HEK293 (cell line): ENCODE measurements around the gene NEURL1.
A peak's percentile ranks its signal among the peaks of the same experiment; 100 is the strongest.

Experiments used
- CTCF ChIA-PET: fragments of 350-600 bp; formaldehyde crosslinking; extraction: SDS; loops from one replicate; lab custom pipeline; 2021; ENCODE audit warnings: antibody characterized with exemption; lab: Yijun Ruan, JAX
- POLR2A ChIA-PET: fragments of 300-600 bp; formaldehyde crosslinking; extraction: SDS; loops from one replicate; lab custom pipeline; 2020; ENCODE audit warnings: antibody characterized with exemption, inconsistent platforms; lab: Yijun Ruan, JAX
- H3K27ac ChIP-seq: fragments of 200-500 bp; sonication (Bioruptor generic); 2 replicates; pipeline ENCODE4 v1.5.1; 2014; ENCODE audit warnings: low read depth, low read length, control low read depth, inconsistent platforms; ENCODE audit errors: extremely low read depth
- H3K36me3 ChIP-seq, 2 experiments: fragments of 200-500 bp in 1 of 2; sonication (Bioruptor generic) in 1 of 2; 1 replicate in 1 of 2; 2 replicates in 1 of 2; pipeline ENCODE4 v1.5.1; 2014 to 2017; ENCODE audit warnings: inconsistent platforms in 2 of 2, low read length in 2 of 2; ENCODE audit not compliant: control insufficient read depth in 2 of 2, insufficient read depth in 1 of 2
- H3K4me1 ChIP-seq: fragments of 200-500 bp; sonication (Bioruptor generic); 2 replicates; pipeline ENCODE4 v1.5.1; 2014; ENCODE audit warnings: mild to moderate bottlenecking, low read length, inconsistent platforms; ENCODE audit not compliant: control insufficient read depth, insufficient read depth
- H3K4me3 ChIP-seq: 2 replicates; pipeline ENCODE4 v1.5.1; 2011; ENCODE audit warnings: low read depth, mild to moderate bottlenecking, control low read depth, low read length, moderate library complexity
- H3K9me3 ChIP-seq: fragments of 200-500 bp; sonication (Bioruptor generic); 2 replicates; pipeline ENCODE4 v1.5.1; 2014; ENCODE audit warnings: low read depth, low read length, inconsistent platforms; ENCODE audit not compliant: control insufficient read depth, insufficient read depth
- HOXA7 ChIP-seq: sonication (generic); formaldehyde crosslinking; IDR thresholded peaks from 2 replicates; pipeline ENCODE4 v1.8.1; 2022; ENCODE audit warnings: missing genetic modification reagents, borderline replicate concordance
- PRDM1 ChIP-seq: fragments of 450-650 bp; formaldehyde crosslinking; IDR thresholded peaks from 2 replicates; pipeline ENCODE4; 2016; ENCODE audit warnings: missing biosample characterization, missing genetic modification characterization
- SCRT1 ChIP-seq: fragments of 450-650 bp; formaldehyde crosslinking; IDR thresholded peaks from 2 replicates; pipeline ENCODE4 v1.5.1; 2016; ENCODE audit warnings: missing biosample characterization, missing genetic modification characterization, borderline replicate concordance
- SETDB1 ChIP-seq: IDR thresholded peaks from one replicate; pipeline ENCODE4 v1.6.1; 2017; ENCODE audit warnings: mild to moderate bottlenecking, low read length, moderate library complexity, mixed read lengths; ENCODE audit not compliant: insufficient read length
- YY2 ChIP-seq: fragments of 450-650 bp; formaldehyde crosslinking; IDR thresholded peaks from 2 replicates; pipeline ENCODE4 v1.5.1; 2016; ENCODE audit warnings: missing biosample characterization, missing genetic modification characterization
- ZEB2 ChIP-seq: fragments of 450-650 bp; formaldehyde crosslinking; IDR thresholded peaks from 2 replicates; pipeline ENCODE4 v1.5.1; 2016; ENCODE audit warnings: missing biosample characterization, missing genetic modification characterization
- ZNF121 ChIP-seq: fragments of 450-650 bp; formaldehyde crosslinking; IDR thresholded peaks from 2 replicates; pipeline ENCODE4 v1.5.1; 2016; ENCODE audit warnings: missing biosample characterization, missing genetic modification characterization
- ZNF146 ChIP-seq: fragments of 450-650 bp; formaldehyde crosslinking; IDR thresholded peaks from 2 replicates; pipeline ENCODE4 v1.5.1; 2016; ENCODE audit warnings: missing biosample characterization, missing genetic modification characterization
- ZNF155 ChIP-seq: fragments of 450-650 bp; formaldehyde crosslinking; IDR thresholded peaks from 2 replicates; pipeline ENCODE4 v1.5.1; 2016; ENCODE audit warnings: missing biosample characterization, missing genetic modification characterization
- ZNF221 ChIP-seq: fragments of 450-650 bp; formaldehyde crosslinking; IDR thresholded peaks from 2 replicates; pipeline ENCODE4 v1.5.1; 2017; ENCODE audit warnings: missing biosample characterization, missing genetic modification characterization, borderline replicate concordance
- ZNF274 ChIP-seq, 2 experiments: fragments of 200-500 bp in 1 of 2; fragments of 450-650 bp in 1 of 2; sonication (Bioruptor generic) in 1 of 2; formaldehyde crosslinking in 1 of 2; IDR thresholded peaks; 2 replicates each; pipeline versions ENCODE4 v1.5.1 to v1.6.1; 2014 to 2016; ENCODE audit warnings: borderline replicate concordance in 1 of 2, inconsistent platforms in 1 of 2, low read length in 1 of 2, missing biosample characterization in 1 of 2, missing genetic modification characterization in 1 of 2
- ZNF292 ChIP-seq: fragments of 450-650 bp; formaldehyde crosslinking; IDR thresholded peaks from 2 replicates; pipeline ENCODE4 v1.5.1; 2016; ENCODE audit warnings: low read depth, missing biosample characterization, missing genetic modification characterization, borderline replicate concordance
- ZNF37A ChIP-seq: fragments of 450-650 bp; IDR thresholded peaks from 2 replicates; pipeline ENCODE4 v1.5.1; 2018; ENCODE audit warnings: missing biosample characterization, missing genetic modification characterization
- ZNF521 ChIP-seq: fragments of 450-650 bp; formaldehyde crosslinking; IDR thresholded peaks from 2 replicates; pipeline ENCODE4 v1.5.1; 2017; ENCODE audit warnings: missing biosample characterization, mild to moderate bottlenecking, missing genetic modification characterization
- ZNF548 ChIP-seq: fragments of 450-650 bp; formaldehyde crosslinking; IDR thresholded peaks from 2 replicates; pipeline ENCODE4 v1.5.1; 2016; ENCODE audit warnings: missing biosample characterization, missing genetic modification characterization
- ZNF560 ChIP-seq: fragments of 450-650 bp; formaldehyde crosslinking; IDR thresholded peaks from 2 replicates; pipeline ENCODE4 v1.5.1; 2017; ENCODE audit warnings: missing biosample characterization, missing genetic modification characterization, borderline replicate concordance
- ZNF596 ChIP-seq: fragments of 450-650 bp; IDR thresholded peaks from 2 replicates; pipeline ENCODE4 v1.5.0; 2018; ENCODE audit warnings: missing biosample characterization, mild to moderate bottlenecking, missing genetic modification characterization, moderate library complexity
- ZNF600 ChIP-seq: fragments of 450-650 bp; formaldehyde crosslinking; IDR thresholded peaks from 2 replicates; pipeline ENCODE4 v1.5.1; 2016; ENCODE audit warnings: missing biosample characterization, missing genetic modification characterization
- ZNF76 ChIP-seq: fragments of 450-650 bp; formaldehyde crosslinking; IDR thresholded peaks from 2 replicates; pipeline ENCODE4; 2016; ENCODE audit warnings: low read depth, missing biosample characterization, missing genetic modification characterization, borderline replicate concordance
- ZNF768 ChIP-seq: fragments of 450-650 bp; formaldehyde crosslinking; IDR thresholded peaks from 2 replicates; pipeline ENCODE4 v1.5.1; 2018; ENCODE audit warnings: missing biosample characterization, mild to moderate bottlenecking, missing genetic modification characterization
- ZNF843 ChIP-seq: fragments of 450-650 bp; formaldehyde crosslinking; IDR thresholded peaks from 2 replicates; pipeline ENCODE4 v1.5.1; 2016; ENCODE audit warnings: missing biosample characterization, missing genetic modification characterization
- ZXDB ChIP-seq: fragments of 450-650 bp; formaldehyde crosslinking; IDR thresholded peaks from 2 replicates; pipeline ENCODE4 v1.5.1; 2016; ENCODE audit warnings: missing biosample characterization, missing genetic modification characterization
- TF ChIP-seq, protein P1 (sequence below): fragments of 450-650 bp; formaldehyde crosslinking; IDR thresholded peaks from 2 replicates; pipeline ENCODE4 v1.5.1; 2016; ENCODE audit warnings: missing biosample characterization, missing genetic modification characterization, borderline replicate concordance
- TF ChIP-seq, protein P2 (sequence below): fragments of 450-650 bp; formaldehyde crosslinking; IDR thresholded peaks from 2 replicates; pipeline ENCODE4 v1.5.1; 2016; ENCODE audit warnings: missing biosample characterization, missing genetic modification characterization, low read depth
- TF ChIP-seq, protein P3 (sequence below): fragments of 450-650 bp; formaldehyde crosslinking; IDR thresholded peaks from 2 replicates; pipeline ENCODE4 v1.5.1; 2016; ENCODE audit warnings: missing biosample characterization, missing genetic modification characterization, borderline replicate concordance

Gene NEURL1

DNA sequence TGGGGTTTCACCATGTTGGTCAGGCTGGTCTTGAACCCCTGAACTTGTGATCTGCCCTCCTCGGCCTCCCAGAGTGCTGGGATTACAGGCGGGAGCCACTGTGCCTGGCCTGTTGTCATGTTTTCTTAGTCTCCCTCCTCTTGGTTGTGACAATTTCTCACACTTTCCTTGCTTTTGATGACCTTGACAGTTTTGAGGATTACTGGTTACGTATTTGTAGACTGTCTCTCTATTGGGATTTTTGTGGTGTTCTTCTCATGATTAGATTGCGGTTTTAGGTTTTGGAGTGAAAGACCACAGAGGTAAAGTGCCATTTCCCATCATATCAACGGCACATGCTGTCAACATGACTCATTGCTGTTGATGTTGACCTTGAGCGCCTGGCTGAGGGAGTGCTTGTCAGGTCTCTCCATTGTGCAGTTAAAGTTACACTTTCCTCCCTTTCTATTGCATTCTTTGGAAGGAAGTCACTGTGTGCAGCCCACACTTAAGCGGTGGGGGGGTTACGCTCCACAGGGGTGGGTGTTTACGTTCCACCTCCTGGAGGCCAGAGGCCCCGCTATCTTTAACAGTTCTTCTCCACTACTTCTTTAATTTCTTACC lies 10.8 kb downstream of the NEURL1 start:
- Histone ChIP-seq H3K9me3 (no peaks in the 10 kb centered on the region), H3K4me1 (peaks cover 4% of the 10 kb centered on the region; the same call in 1 of the 2 replicates), H3K4me3 (no peak overlapping the region), H3K36me3 (no peaks in the 10 kb centered on the region), H3K27ac (no peak overlapping the region; the same call in 1 of the 2 replicates)
- ChIA-PET POLR2A (interaction anchor here (0.6 to 1.6 kb wide), 2 partner anchors 11 to 217 kb away, joined by 7 to 15 read pairs; partner anchors contain the start of gene NEURL1), CTCF (interaction anchor here (0.7 to 1.5 kb wide), 6 partner anchors 11 to 89 kb away, joined by 3 to 7 read pairs (median 4); partner anchors contain the start of gene NEURL1)
- TF ChIP-seq SCRT1 (no peak), ZNF600 (tag by site-specific recombination) (peak; percentile 95), ZNF155 (no peak), ZNF548 (tag by site-specific recombination) (no peak), ZNF596 (0 out of 2 replicates have a peak, but pooled peaks have one; percentile 34), ZEB2 (peak; percentile 76), ZNF221 (tag by site-specific recombination) (no peak), ZNF843 (tag by site-specific recombination) (0 out of 2 replicates have a peak, but pooled peaks have one; percentile 44), ZNF274 (IDR thresholded peaks at IDR 0.05; ENCODE audit: low read length) (no peak), ZNF274 (tag by site-specific recombination; IDR thresholded peaks at IDR 0.05; ENCODE audit: borderline replicate concordance) (no peak), YY2 (no peak), SETDB1 (no peak), ZNF521 (tag by site-specific recombination) (no peak), ZNF37A (tag by site-specific recombination) (no peak), ZNF768 (no peak), ZNF292 (no peak), ZNF76 (tag by site-specific recombination) (no peak), ZNF146 (no peak), ZXDB (tag by site-specific recombination) (peak; percentile 36; the same call in 1 of the 2 replicates), PRDM1 (tag by site-specific recombination) (peak; percentile 98), ZNF560 (no peak), ZNF121 (tag by site-specific recombination) (no peak), HOXA7 (no peak)
- TF ChIP-seq, protein P1, sequence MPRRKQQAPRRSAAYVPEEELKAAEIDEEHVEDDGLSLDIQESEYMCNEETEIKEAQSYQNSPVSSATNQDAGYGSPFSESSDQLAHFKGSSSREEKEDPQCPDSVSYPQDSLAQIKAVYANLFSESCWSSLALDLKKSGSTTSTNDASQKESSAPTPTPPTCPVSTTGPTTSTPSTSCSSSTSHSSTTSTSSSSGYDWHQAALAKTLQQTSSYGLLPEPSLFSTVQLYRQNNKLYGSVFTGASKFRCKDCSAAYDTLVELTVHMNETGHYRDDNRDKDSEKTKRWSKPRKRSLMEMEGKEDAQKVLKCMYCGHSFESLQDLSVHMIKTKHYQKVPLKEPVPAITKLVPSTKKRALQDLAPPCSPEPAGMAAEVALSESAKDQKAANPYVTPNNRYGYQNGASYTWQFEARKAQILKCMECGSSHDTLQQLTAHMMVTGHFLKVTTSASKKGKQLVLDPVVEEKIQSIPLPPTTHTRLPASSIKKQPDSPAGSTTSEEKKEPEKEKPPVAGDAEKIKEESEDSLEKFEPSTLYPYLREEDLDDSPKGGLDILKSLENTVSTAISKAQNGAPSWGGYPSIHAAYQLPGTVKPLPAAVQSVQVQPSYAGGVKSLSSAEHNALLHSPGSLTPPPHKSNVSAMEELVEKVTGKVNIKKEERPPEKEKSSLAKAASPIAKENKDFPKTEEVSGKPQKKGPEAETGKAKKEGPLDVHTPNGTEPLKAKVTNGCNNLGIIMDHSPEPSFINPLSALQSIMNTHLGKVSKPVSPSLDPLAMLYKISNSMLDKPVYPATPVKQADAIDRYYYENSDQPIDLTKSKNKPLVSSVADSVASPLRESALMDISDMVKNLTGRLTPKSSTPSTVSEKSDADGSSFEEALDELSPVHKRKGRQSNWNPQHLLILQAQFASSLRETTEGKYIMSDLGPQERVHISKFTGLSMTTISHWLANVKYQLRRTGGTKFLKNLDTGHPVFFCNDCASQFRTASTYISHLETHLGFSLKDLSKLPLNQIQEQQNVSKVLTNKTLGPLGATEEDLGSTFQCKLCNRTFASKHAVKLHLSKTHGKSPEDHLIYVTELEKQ (tag by site-specific recombination): peak; percentile 88; the same call in 1 of the 2 replicates
- TF ChIP-seq, protein P2, sequence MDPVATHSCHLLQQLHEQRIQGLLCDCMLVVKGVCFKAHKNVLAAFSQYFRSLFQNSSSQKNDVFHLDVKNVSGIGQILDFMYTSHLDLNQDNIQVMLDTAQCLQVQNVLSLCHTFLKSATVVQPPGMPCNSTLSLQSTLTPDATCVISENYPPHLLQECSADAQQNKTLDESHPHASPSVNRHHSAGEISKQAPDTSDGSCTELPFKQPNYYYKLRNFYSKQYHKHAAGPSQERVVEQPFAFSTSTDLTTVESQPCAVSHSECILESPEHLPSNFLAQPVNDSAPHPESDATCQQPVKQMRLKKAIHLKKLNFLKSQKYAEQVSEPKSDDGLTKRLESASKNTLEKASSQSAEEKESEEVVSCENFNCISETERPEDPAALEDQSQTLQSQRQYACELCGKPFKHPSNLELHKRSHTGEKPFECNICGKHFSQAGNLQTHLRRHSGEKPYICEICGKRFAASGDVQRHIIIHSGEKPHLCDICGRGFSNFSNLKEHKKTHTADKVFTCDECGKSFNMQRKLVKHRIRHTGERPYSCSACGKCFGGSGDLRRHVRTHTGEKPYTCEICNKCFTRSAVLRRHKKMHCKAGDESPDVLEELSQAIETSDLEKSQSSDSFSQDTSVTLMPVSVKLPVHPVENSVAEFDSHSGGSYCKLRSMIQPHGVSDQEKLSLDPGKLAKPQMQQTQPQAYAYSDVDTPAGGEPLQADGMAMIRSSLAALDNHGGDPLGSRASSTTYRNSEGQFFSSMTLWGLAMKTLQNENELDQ (tag by site-specific recombination): no peak
- TF ChIP-seq, protein P3, sequence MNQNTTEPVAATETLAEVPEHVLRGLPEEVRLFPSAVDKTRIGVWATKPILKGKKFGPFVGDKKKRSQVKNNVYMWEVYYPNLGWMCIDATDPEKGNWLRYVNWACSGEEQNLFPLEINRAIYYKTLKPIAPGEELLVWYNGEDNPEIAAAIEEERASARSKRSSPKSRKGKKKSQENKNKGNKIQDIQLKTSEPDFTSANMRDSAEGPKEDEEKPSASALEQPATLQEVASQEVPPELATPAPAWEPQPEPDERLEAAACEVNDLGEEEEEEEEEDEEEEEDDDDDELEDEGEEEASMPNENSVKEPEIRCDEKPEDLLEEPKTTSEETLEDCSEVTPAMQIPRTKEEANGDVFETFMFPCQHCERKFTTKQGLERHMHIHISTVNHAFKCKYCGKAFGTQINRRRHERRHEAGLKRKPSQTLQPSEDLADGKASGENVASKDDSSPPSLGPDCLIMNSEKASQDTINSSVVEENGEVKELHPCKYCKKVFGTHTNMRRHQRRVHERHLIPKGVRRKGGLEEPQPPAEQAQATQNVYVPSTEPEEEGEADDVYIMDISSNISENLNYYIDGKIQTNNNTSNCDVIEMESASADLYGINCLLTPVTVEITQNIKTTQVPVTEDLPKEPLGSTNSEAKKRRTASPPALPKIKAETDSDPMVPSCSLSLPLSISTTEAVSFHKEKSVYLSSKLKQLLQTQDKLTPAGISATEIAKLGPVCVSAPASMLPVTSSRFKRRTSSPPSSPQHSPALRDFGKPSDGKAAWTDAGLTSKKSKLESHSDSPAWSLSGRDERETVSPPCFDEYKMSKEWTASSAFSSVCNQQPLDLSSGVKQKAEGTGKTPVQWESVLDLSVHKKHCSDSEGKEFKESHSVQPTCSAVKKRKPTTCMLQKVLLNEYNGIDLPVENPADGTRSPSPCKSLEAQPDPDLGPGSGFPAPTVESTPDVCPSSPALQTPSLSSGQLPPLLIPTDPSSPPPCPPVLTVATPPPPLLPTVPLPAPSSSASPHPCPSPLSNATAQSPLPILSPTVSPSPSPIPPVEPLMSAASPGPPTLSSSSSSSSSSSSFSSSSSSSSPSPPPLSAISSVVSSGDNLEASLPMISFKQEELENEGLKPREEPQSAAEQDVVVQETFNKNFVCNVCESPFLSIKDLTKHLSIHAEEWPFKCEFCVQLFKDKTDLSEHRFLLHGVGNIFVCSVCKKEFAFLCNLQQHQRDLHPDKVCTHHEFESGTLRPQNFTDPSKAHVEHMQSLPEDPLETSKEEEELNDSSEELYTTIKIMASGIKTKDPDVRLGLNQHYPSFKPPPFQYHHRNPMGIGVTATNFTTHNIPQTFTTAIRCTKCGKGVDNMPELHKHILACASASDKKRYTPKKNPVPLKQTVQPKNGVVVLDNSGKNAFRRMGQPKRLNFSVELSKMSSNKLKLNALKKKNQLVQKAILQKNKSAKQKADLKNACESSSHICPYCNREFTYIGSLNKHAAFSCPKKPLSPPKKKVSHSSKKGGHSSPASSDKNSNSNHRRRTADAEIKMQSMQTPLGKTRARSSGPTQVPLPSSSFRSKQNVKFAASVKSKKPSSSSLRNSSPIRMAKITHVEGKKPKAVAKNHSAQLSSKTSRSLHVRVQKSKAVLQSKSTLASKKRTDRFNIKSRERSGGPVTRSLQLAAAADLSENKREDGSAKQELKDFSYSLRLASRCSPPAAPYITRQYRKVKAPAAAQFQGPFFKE (tag by site-specific recombination): no peak
